ENCODE measurements around the gene C19orf81.

The C19orf81 gene

GRCh38 chr19:50667759-50668231 is 18.6 kb downstream of the C19orf81 start:
- Histone ChIP-seq H3K9me3 (ENCODE audit: control insufficient read depth, insufficient read depth, low read depth, low read length) (no peaks in the 10 kb centered on the region), H3K4me1 (ENCODE audit: control insufficient read depth, insufficient read depth, low read length) (no peaks in the 10 kb centered on the region), H3K36me3 (ENCODE audit: control insufficient read depth in 2 of 2, insufficient read depth in 1 of 2, low read length in 2 of 2) (no peaks in the 10 kb centered on the region), H3K4me3 (ENCODE audit: low read depth, low read length) (no peak overlapping the region), H3K27ac (ENCODE audit: extremely low read depth, low read depth, low read length) (no peak overlapping the region)
- TF ChIP-seq ZFP41 (tag by site-specific recombination; IDR thresholded peaks at IDR 0.05; ENCODE audit: borderline replicate concordance) = no peak
- TF ChIP-seq ZNF629 (tag by site-specific recombination; IDR thresholded peaks at IDR 0.05) = no peak
- no peak for TF ChIP-seq ZNF175 (tag by site-specific recombination; IDR thresholded peaks at IDR 0.05)
- TF ChIP-seq ZNF280D (tag by site-specific recombination; IDR thresholded peaks at IDR 0.05) = no peak
- TF ChIP-seq ZFHX2 (tag by site-specific recombination; conservative IDR thresholded peaks at IDR 0.05) = peak; percentile 64
- TF ChIP-seq ZNF558 (tag by site-specific recombination; IDR thresholded peaks at IDR 0.05) = no peak
- TF ChIP-seq ZBTB26 (tag by site-specific recombination; optimal IDR thresholded peaks at IDR 0.05) = peak; percentile 29
- TF ChIP-seq MEIS1 (CRISPR knock-in tag; IDR thresholded peaks at IDR 0.05; ENCODE audit: borderline replicate concordance) = no peak
- no peak for TF ChIP-seq ZNF473 (tag by site-specific recombination; IDR thresholded peaks at IDR 0.05)
- no peak for TF ChIP-seq ZNF423 (tag by site-specific recombination; IDR thresholded peaks at IDR 0.05)
- no peak for TF ChIP-seq ZNF398 (tag by site-specific recombination; IDR thresholded peaks at IDR 0.05)
- TF ChIP-seq ZNF548 (tag by site-specific recombination; IDR thresholded peaks at IDR 0.05) = no peak
- no peak for TF ChIP-seq YY2 (tag by site-specific recombination; IDR thresholded peaks at IDR 0.05)
- TF ChIP-seq ZSCAN5A (tag by site-specific recombination; IDR thresholded peaks at IDR 0.05) = no peak
- ChIA-PET CTCF (no interaction called here), POLR2A (no interaction called here)

- no peak overlapping the region for H3K27ac ChIP-seq (ENCODE audit: extremely low read depth, low read depth, low read length)
- H3K36me3 ChIP-seq (ENCODE audit: control insufficient read depth in 2 of 2, insufficient read depth in 1 of 2, low read length in 2 of 2) = no peaks in the 10 kb centered on the region
- H3K4me3 ChIP-seq (ENCODE audit: low read depth, low read length) = no peak overlapping the region; the same call in 1 of the 2 replicates
- no peaks in the 10 kb centered on the region for H3K9me3 ChIP-seq (ENCODE audit: control insufficient read depth, insufficient read depth, low read depth, low read length)
- H3K4me1 ChIP-seq (ENCODE audit: control insufficient read depth, insufficient read depth, low read length) = no peaks in the 10 kb centered on the region
- ChIA-PET CTCF (interaction anchor here (0.7 kb wide), 1 partner anchor 13 kb away, joined by 4 read pairs; no protein-coding TSS in a partner anchor), POLR2A (no interaction called here)
- no peak for TF ChIP-seq ZNF214 (tag by site-specific recombination; IDR thresholded peaks at IDR 0.05; ENCODE audit: borderline replicate concordance)
- TF ChIP-seq ZNF211 (tag by site-specific recombination; IDR thresholded peaks at IDR 0.05; ENCODE audit: low read depth) = no peak
- TF ChIP-seq ZSCAN16 (tag by site-specific recombination; IDR thresholded peaks at IDR 0.05) = no peak
- TF ChIP-seq ZNF529 (tag by site-specific recombination; IDR thresholded peaks at IDR 0.05; ENCODE audit: insufficient replicate concordance) = no peak
- TF ChIP-seq ZNF549 (tag by site-specific recombination; IDR thresholded peaks at IDR 0.05) = no peak
- TF ChIP-seq ZNF341 (tag by site-specific recombination; IDR thresholded peaks at IDR 0.05; ENCODE audit: low read depth) = no peak
- TF ChIP-seq ZNF473 (tag by site-specific recombination; IDR thresholded peaks at IDR 0.05) = no peak
- no peak for TF ChIP-seq ZNF266 (tag by site-specific recombination; IDR thresholded peaks at IDR 0.05; ENCODE audit: low read depth)
- no peak for TF ChIP-seq SP3 (tag by site-specific recombination; IDR thresholded peaks at IDR 0.05)
These were observed 19.2 kb downstream of the C19orf81 start for GRCh38 chr19:50668416-50668815.
